Spleen (tissue), 11 donors: ENCODE data around the gene DDOST. TPM values are rescaled to one million over a fixed set of nuclear protein-coding genes. Genes with fewer than 3 reads are reported as not detected.

Experiments used
- DNase-seq: peaks from one replicate; pipeline ENCODE4 v3.0.0-alpha.2; 2020
- H3K27ac ChIP-seq, 8 donors: fragments of 200-600 bp; sonication (generic) in 7 of 8; 1 replicate in 4 of 8; 2 replicates in 4 of 8; pipeline versions ENCODE4 v1.5.0 to v1.8.0; 2016 to 2021; ENCODE audit warnings: inconsistent platforms in 4 of 8, mild to moderate bottlenecking in 4 of 8, moderate library complexity in 1 of 8
- H3K27me3 ChIP-seq, 7 donors: fragments of 200-600 bp; sonication (generic) in 6 of 7; replicated peaks in 1 of 7; 1 replicate in 4 of 7; 2 replicates in 3 of 7; pipeline versions ENCODE4 v1.5.0 to v1.8.0; 2016 to 2021; ENCODE audit warnings: inconsistent platforms in 3 of 7, mild to moderate bottlenecking in 1 of 7
- H3K36me3 ChIP-seq, 6 donors: fragments of 200-600 bp; sonication (generic) in 5 of 6; 1 replicate in 4 of 6; 2 replicates in 2 of 6; pipeline versions ENCODE4 v1.5.0 to v1.8.0; 2016 to 2021; ENCODE audit warnings: inconsistent platforms in 2 of 6
- H3K4me1 ChIP-seq, 6 donors: fragments of 200-600 bp; sonication (generic) in 5 of 6; 1 replicate in 3 of 6; 2 replicates in 3 of 6; pipeline versions ENCODE4 v1.5.0 to v1.8.0; 2016 to 2021; ENCODE audit warnings: inconsistent platforms in 3 of 6
- H3K4me3 ChIP-seq, 8 donors: fragments of 200-600 bp; sonication (generic) in 7 of 8; 1 replicate in 4 of 8; 2 replicates in 4 of 8; pipeline versions ENCODE4 v1.5.0 to v1.8.0; 2016 to 2021; ENCODE audit warnings: inconsistent platforms in 4 of 8, mild to moderate bottlenecking in 4 of 8, moderate library complexity in 2 of 8
- H3K9me3 ChIP-seq, 8 donors: fragments of 200-600 bp; sonication (generic) in 7 of 8; 1 replicate in 4 of 8; 2 replicates in 4 of 8; pipeline versions ENCODE4 v1.5.0 to v1.8.0; 2016 to 2021; ENCODE audit warnings: inconsistent platforms in 4 of 8
- POLR2A ChIP-seq, 3 donors: fragments of 450-650 bp; IDR thresholded peaks; one replicate each; pipeline ENCODE4 v1.5.1; 2017; ENCODE audit warnings: antibody characterized with exemption in 3 of 3, mild to moderate bottlenecking in 1 of 3
- POLR2AphosphoS5 ChIP-seq, 3 donors: sonication (generic); formaldehyde crosslinking; IDR thresholded peaks; one replicate each; pipeline ENCODE4 v1.5.1; 2017; ENCODE audit warnings: antibody characterized with exemption in 3 of 3
- WGBS, 5 donors: extraction: QIAGEN DNeasy Blood & Tissue Kit in 3 of 5; methylation state at CpG; one replicate each; pipeline versions ENCODE4 v1.1.5 to v1.1.7; 2013 to 2018; 5-methylcytosine and 5-hydroxymethylcytosine counted together
- intact Hi-C: fragments of 100-400 bp; cut with DNase I; formaldehyde crosslinking; loops from one replicate; pipeline ENCODE4 v1.15.0; 2023; ENCODE audit warnings: low total_unique reads
- polyA plus RNA-seq, 3 donors: library from polyadenylated mRNA; stranded (reverse); fragments of 200-250 nt; gene quantifications; one replicate each; pipeline ENCODE4 v1.2.1, GENCODE V29; 2013
- total RNA-seq, 7 donors: library from RNA; depleted of rRNA in 3 of 7; stranded (reverse); fragments of >200 nt in 3 of 7; fragmentation: NEBNext Ultra II Directional in 4 of 7; extraction: Animal tissue kit (Norgen Biotek cat#: 25700) in 4 of 7; gene quantifications; one replicate each; pipeline versions ENCODE4 v1.1.0 to v1.2.1, GENCODE V29; 2016 to 2021
- TF ChIP-seq, protein P1 (sequence below), 11 experiments: fragments of 200-600 bp in 7 of 11; fragments of 450-650 bp in 4 of 11; sonication (generic) in 4 of 11; IDR thresholded peaks in 8 of 11; conservative IDR thresholded peaks in 3 of 11; 1 replicate in 7 of 11; 2 replicates in 4 of 11; pipeline versions ENCODE4 v1.4.0 to v1.8.0; 2016 to 2021; ENCODE audit warnings: antibody characterized with exemption in 11 of 11, inconsistent platforms in 4 of 11, mild to moderate bottlenecking in 1 of 11
- donor health status: healthy with polysubstance abuse.
- donor health status: DM: no; HTN: no; CAD: no; lungs with moderate emphysema.
- donor health status: DM: no; HTN: no; CAD: no.
- donor health status: Bipolar disorder and iron deficiency.
- donor health status: healthy.
- donor health status: DM: no; HTN: no; CAD: no.
- donor health status: DM: yes; HTN: yes; CAD: no.

DDOST gene
- total and polyA plus RNA-seq, 10 donors, result 107 to 194 (median 147) TPM

DNA sequence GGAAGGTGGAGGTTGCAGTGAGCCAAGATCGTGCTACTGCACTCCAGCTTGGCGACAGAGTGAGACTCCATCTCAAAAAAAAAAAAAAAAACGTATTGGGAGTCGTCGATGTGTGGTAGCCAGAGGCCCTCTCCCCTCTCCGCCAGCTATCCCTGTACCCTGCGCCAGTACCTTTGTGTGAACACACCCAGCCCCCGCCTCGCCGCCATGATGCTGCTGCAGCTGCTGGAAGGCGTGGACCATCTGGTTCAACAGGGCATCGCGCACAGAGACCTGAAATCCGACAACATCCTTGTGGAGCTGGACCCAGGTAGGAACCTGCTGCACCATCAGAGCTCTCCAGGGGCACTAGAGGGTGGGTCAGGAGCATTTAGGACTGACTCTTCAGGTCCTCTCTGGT lies 15.8 kb downstream of the DDOST start:
- peaks cover 0 to 100% (median 74%) of the 10 kb centered on the region in 6 donors for H3K36me3 ChIP-seq
- 85 to 92% (median 87%) methylated on average over 13 to 14 of the region's 14 CpGs for WGBS, 5 donors
- no peaks in the 10 kb centered on the region for H3K27me3 ChIP-seq
- H3K4me3 ChIP-seq, result no peak overlapping the region
- DNase-seq, result no peak
- H3K27ac ChIP-seq, result no peak overlapping the region
- H3K4me1 ChIP-seq, result peaks cover 0 to 1% (median 0%) of the 10 kb centered on the region in 6 donors
- intact Hi-C loops, result no loop called here
- H3K9me3 ChIP-seq, result no peaks in the 10 kb centered on the region
- no peak for TF ChIP-seq POLR2A (IDR thresholded peaks at IDR 0.05)
- TF ChIP-seq, protein P1, sequence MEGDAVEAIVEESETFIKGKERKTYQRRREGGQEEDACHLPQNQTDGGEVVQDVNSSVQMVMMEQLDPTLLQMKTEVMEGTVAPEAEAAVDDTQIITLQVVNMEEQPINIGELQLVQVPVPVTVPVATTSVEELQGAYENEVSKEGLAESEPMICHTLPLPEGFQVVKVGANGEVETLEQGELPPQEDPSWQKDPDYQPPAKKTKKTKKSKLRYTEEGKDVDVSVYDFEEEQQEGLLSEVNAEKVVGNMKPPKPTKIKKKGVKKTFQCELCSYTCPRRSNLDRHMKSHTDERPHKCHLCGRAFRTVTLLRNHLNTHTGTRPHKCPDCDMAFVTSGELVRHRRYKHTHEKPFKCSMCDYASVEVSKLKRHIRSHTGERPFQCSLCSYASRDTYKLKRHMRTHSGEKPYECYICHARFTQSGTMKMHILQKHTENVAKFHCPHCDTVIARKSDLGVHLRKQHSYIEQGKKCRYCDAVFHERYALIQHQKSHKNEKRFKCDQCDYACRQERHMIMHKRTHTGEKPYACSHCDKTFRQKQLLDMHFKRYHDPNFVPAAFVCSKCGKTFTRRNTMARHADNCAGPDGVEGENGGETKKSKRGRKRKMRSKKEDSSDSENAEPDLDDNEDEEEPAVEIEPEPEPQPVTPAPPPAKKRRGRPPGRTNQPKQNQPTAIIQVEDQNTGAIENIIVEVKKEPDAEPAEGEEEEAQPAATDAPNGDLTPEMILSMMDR (IDR thresholded peaks at IDR 0.05 in 8 of 11, conservative IDR thresholded peaks at IDR 0.05 in 3 of 11), result no peak
- peak in 2 of 3 donors; percentile 15 to 58 for TF ChIP-seq POLR2AphosphoS5 (IDR thresholded peaks at IDR 0.05)

DNA sequence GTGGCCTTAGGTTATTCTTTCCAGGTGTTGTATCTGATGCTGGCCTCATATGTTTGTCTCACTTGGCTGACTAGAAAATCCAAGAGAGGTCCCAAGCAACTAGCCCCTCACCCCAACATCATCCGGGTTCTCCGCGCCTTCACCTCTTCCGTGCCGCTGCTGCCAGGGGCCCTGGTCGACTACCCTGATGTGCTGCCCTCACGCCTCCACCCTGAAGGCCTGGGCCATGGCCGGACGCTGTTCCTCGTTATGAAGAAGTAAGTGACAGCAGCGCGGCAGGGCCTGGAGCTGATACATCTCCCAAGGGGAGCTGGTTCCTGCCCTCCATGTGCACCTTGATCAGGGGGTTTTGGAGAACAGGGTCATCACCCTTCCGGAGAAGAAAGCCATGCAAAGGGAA lies 16.8 kb downstream of the DDOST start:
- no peaks in the 10 kb centered on the region for H3K9me3 ChIP-seq
- H3K27me3 ChIP-seq, result no peaks in the 10 kb centered on the region
- TF ChIP-seq POLR2AphosphoS5 (IDR thresholded peaks at IDR 0.05) (peak in 2 of 3 donors; percentile 16 to 65), POLR2A (IDR thresholded peaks at IDR 0.05) (no peak)
- no peak for DNase-seq
- H3K4me1 ChIP-seq, result peaks cover 0 to 9% (median 5%) of the 10 kb centered on the region in 6 donors
- intact Hi-C loops, result no loop called here
- peaks cover 0 to 100% (median 67%) of the 10 kb centered on the region in 6 donors for H3K36me3 ChIP-seq
- H3K27ac ChIP-seq, result no peak overlapping the region
- H3K4me3 ChIP-seq, result no peak overlapping the region
- WGBS, 5 donors, result 88 to 97% (median 92%) methylated on average over 12 to 13 of the region's 13 CpGs

- Histone ChIP-seq H3K4me3 (no peak overlapping the region), H3K27ac (no peak overlapping the region), H3K4me1 (peaks cover 0 to 9% (median 5%) of the 10 kb centered on the region in 6 donors), H3K9me3 (no peaks in the 10 kb centered on the region), H3K27me3 (no peaks in the 10 kb centered on the region), H3K36me3 (peaks cover 0 to 100% (median 65%) of the 10 kb centered on the region in 6 donors)
- no peak for DNase-seq
- WGBS, 5 donors, result 66 to 76% (median 69%) methylated on average over 4 to 6 of the region's 6 CpGs
- intact Hi-C loops, result no loop called here
- TF ChIP-seq, protein P1 (IDR thresholded peaks at IDR 0.05 in 8 of 11, conservative IDR thresholded peaks at IDR 0.05 in 3 of 11), result no peak
- TF ChIP-seq POLR2A (IDR thresholded peaks at IDR 0.05) (no peak), POLR2AphosphoS5 (IDR thresholded peaks at IDR 0.05) (peak in 2 of 3 donors; percentile 26 to 50)
These were observed 18.1 kb downstream of the DDOST start for GRCh38 chr1:20643080-20643479.

GRCh38 chr1:20641975-20642374 lies 19.2 kb downstream of the DDOST start:
- H3K27me3 ChIP-seq, result no peaks in the 10 kb centered on the region
- H3K9me3 ChIP-seq, result no peaks in the 10 kb centered on the region
- DNase-seq, result no peak
- H3K4me1 ChIP-seq, result peaks cover 0 to 13% (median 5%) of the 10 kb centered on the region in 6 donors
- TF ChIP-seq POLR2AphosphoS5 (IDR thresholded peaks at IDR 0.05) (no peak), POLR2A (IDR thresholded peaks at IDR 0.05) (no peak)
- TF ChIP-seq, protein P1 (IDR thresholded peaks at IDR 0.05 in 8 of 11, conservative IDR thresholded peaks at IDR 0.05 in 3 of 11), result no peak
- H3K4me3 ChIP-seq, result no peak overlapping the region
- intact Hi-C loops, result no loop called here
- WGBS, 5 donors, result 83 to 99% (median 88%) methylated on average over 5 to 10 of the region's 10 CpGs
- no peak overlapping the region for H3K27ac ChIP-seq
- peaks cover 0 to 100% (median 67%) of the 10 kb centered on the region in 6 donors for H3K36me3 ChIP-seq
